MM.1S (cell line): ENCODE results near the gene SPATA13.
"Not testable (repeated sequence)": the region's sequence is repeated elsewhere in the genome, so short reads cannot be mapped to it uniquely, and the experiment has no call there.

ENCODE experiments used
- CTCF ChIP-seq: fragments of 300-600 bp; sonication (generic); IDR thresholded peaks from 2 replicates; pipeline ENCODE4 v1.5.1; 2016; ENCODE audit warnings: antibody characterized with exemption, low read length, mixed read lengths
- EZH2 ChIP-seq: fragments of 300-600 bp; sonication (generic); optimal IDR thresholded peaks from 2 replicates; pipeline ENCODE3; 2017; ENCODE audit warnings: low read depth, mild to moderate bottlenecking, antibody characterized with exemption, low read length, mixed read lengths
- EZH2phosphoT487 ChIP-seq: fragments of 300-600 bp; sonication (generic); IDR thresholded peaks from 2 replicates; pipeline ENCODE4 v1.6.1; 2018; ENCODE audit warnings: antibody characterized with exemption, low read length

GRCh38 chr13:24318878-24319277, 158.4 kb downstream of the SPATA13 start:
- TF ChIP-seq CTCF, EZH2, EZH2phosphoT487: not testable (repeated sequence)
